ENCODE measurements around the gene ELMO2. TPM values are rescaled to one million over a fixed set of nuclear protein-coding genes. Genes with fewer than 3 reads are reported as not detected.

The ELMO2 gene
- total RNA-seq, 1 donor from 2014 or later = 35.6 TPM

GRCh38 chr20:46359233-46359751, 47.1 kb downstream of the ELMO2 start:
- Mint-ChIP-seq H3K4me1 (ENCODE audit: unreplicated experiment) (peaks cover 19% of the 10 kb centered on the region), H3K27me3 (ENCODE audit: unreplicated experiment) (peaks cover 14% of the 10 kb centered on the region), H3K9me3 (ENCODE audit: unreplicated experiment) (no peaks in the 10 kb centered on the region), H3K27ac (ENCODE audit: unreplicated experiment) (no peak overlapping the region), H3K36me3 (ENCODE audit: low read depth, unreplicated experiment) (peaks cover 11% of the 10 kb centered on the region), H3K4me3 (ENCODE audit: unreplicated experiment) (no peak overlapping the region)
- no peak for DNase-seq (ENCODE audit: low spot score)
- TF ChIP-seq CTCF (IDR thresholded peaks at IDR 0.05; ENCODE audit: unreplicated experiment) = no peak

- Mint-ChIP-seq H3K36me3 (ENCODE audit: low read depth, unreplicated experiment) (peaks cover 10% of the 10 kb centered on the region), H3K4me3 (ENCODE audit: unreplicated experiment) (no peak overlapping the region), H3K9me3 (ENCODE audit: unreplicated experiment) (no peaks in the 10 kb centered on the region), H3K4me1 (ENCODE audit: unreplicated experiment) (peaks cover 16% of the 10 kb centered on the region), H3K27ac (ENCODE audit: unreplicated experiment) (no peak overlapping the region), H3K27me3 (ENCODE audit: unreplicated experiment) (peaks cover 13% of the 10 kb centered on the region)
- no peak for DNase-seq (ENCODE audit: low spot score)
- no peak for TF ChIP-seq CTCF (IDR thresholded peaks at IDR 0.05; ENCODE audit: unreplicated experiment)
Measured at GRCh38 chr20:46358346-46359058, 47.9 kb downstream of the ELMO2 start.

- Mint-ChIP-seq H3K27me3 (ENCODE audit: unreplicated experiment) (peaks cover 14% of the 10 kb centered on the region), H3K4me3 (ENCODE audit: unreplicated experiment) (no peak overlapping the region), H3K4me1 (ENCODE audit: unreplicated experiment) (peaks cover 10% of the 10 kb centered on the region), H3K36me3 (ENCODE audit: low read depth, unreplicated experiment) (peaks cover 4% of the 10 kb centered on the region), H3K9me3 (ENCODE audit: unreplicated experiment) (no peaks in the 10 kb centered on the region), H3K27ac (ENCODE audit: unreplicated experiment) (no peak overlapping the region)
- no peak for TF ChIP-seq CTCF (IDR thresholded peaks at IDR 0.05; ENCODE audit: unreplicated experiment)
- DNase-seq (ENCODE audit: low spot score) = no peak
Measured at GRCh38 chr20:46357030-46357514, 49.3 kb downstream of the ELMO2 start.

DNA sequence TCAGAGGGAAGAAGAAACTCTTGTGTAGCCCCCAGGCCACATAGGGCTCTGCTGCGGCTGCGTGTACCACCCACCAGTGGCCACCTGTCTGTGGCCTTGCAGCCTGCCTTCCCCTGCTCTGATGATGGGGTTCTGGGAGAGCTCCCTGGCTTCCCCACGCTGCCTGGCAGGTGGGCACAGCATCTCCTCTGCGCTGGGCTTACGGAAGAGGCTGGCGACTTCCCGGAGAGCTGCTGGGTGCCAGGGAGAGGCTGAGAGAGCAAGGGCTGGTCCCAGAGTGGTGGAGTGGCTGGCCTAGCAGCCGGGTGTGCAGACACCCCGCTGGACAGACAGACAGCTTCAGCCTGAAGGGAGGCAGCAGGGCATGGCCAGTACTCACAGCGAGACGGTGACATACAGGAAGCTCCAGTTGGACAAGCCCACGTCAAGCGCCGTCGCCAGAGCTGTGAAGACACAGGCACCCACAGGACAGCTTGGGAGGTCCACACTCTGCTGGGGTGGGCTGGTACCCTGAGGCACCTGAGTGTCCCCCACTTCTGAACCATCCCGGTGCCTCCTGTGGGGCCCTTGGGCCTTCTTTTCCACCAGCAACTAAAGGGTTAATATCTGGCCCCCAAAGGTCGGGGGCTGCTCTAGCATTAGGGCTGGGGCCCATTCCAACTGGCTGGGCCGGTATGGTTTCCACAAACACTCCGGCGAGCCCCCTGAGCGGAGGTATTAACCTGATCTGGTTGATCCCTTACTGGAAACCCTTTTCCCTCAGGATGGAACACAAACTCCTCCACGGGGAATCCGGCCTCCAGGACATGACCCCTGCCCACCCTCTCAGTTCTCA, 50.0 kb downstream of the ELMO2 start:
- peaks cover 5% of the 10 kb centered on the region for H3K36me3 Mint-ChIP-seq (ENCODE audit: low read depth, unreplicated experiment)
- no peaks in the 10 kb centered on the region for H3K9me3 Mint-ChIP-seq (ENCODE audit: unreplicated experiment)
- H3K4me1 Mint-ChIP-seq (ENCODE audit: unreplicated experiment) = peaks cover 5% of the 10 kb centered on the region
- no peak overlapping the region for H3K4me3 Mint-ChIP-seq (ENCODE audit: unreplicated experiment)
- TF ChIP-seq CTCF (IDR thresholded peaks at IDR 0.05; ENCODE audit: unreplicated experiment) = no peak
- H3K27me3 Mint-ChIP-seq (ENCODE audit: unreplicated experiment) = peaks cover 17% of the 10 kb centered on the region
- H3K27ac Mint-ChIP-seq (ENCODE audit: unreplicated experiment) = no peak overlapping the region
- no peak for DNase-seq (ENCODE audit: low spot score)
